Chondrocyte (in vitro differentiated cells): ENCODE measurements around the gene GSTM4. TPM values are rescaled to one million over a fixed set of nuclear protein-coding genes. Genes with fewer than 3 reads are reported as not detected.

Experiments used
- DNase-seq: peaks from one replicate; pipeline ENCODE4 v3.0.0; 2021; ENCODE audit warnings: mixed read lengths, low spot score
- H3K27ac Mint-ChIP-seq: one replicate; pipeline ENCODE4 v1.8.0; 2021; ENCODE audit warnings: mild to moderate bottlenecking, moderate library complexity, mixed read lengths; ENCODE audit not compliant: unreplicated experiment
- H3K27me3 Mint-ChIP-seq: 2 replicates; pipeline ENCODE4 v1.8.0; 2021; ENCODE audit warnings: low read depth, mixed read lengths
- H3K36me3 Mint-ChIP-seq: 2 replicates; pipeline ENCODE4 v1.8.0; 2021; ENCODE audit warnings: low read depth, mixed read lengths
- H3K4me1 Mint-ChIP-seq: 2 replicates; pipeline ENCODE4 v1.8.0; 2021; ENCODE audit warnings: low read depth, mild to moderate bottlenecking, mixed read lengths
- H3K4me3 Mint-ChIP-seq: one replicate; pipeline ENCODE4 v1.8.0; 2021; ENCODE audit warnings: mild to moderate bottlenecking, moderate library complexity, mixed read lengths; ENCODE audit not compliant: unreplicated experiment
- H3K9me3 Mint-ChIP-seq: 2 replicates; pipeline ENCODE4 v1.8.0; 2021; ENCODE audit warnings: low read depth, mixed read lengths
- total RNA-seq: library from RNA; stranded (reverse); gene quantifications from 3 replicates; pipeline ENCODE4 v1.2.1, GENCODE V29; 2021
- TF ChIP-seq, protein P1 (sequence below): fragments of 200-600 bp; sonication (generic); IDR thresholded peaks from 2 replicates; pipeline ENCODE4 v1.5.0; 2021; ENCODE audit warnings: antibody characterized with exemption, mild to moderate bottlenecking, moderate library complexity

Gene GSTM4
- total RNA-seq, 1 donor from 2014 or later, result 14.5 TPM

DNA sequence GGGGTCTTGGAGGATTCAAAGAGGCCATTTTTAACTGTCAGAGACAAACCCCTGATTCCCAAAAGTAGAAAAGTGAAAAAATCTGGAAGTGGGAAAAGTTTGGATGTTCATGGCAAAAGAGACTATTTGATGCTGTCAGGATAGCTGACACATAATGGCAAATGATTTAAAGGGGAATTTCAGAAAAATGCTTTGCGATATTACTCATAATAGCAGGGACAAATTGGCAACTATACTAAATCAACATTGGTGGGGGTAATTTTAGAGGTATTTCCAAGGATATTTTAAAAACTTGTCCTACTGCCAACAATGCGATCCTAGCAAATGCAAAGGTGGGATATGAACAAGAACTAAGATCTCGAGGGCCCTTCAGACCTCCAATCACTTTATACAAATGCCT is 5.3 kb upstream of the GSTM4 start:
- Mint-ChIP-seq H3K36me3 (no peaks in the 10 kb centered on the region), H3K4me1 (peaks cover 26% of the 10 kb centered on the region), H3K27me3 (no peaks in the 10 kb centered on the region), H3K4me3 (no peak overlapping the region), H3K9me3 (peaks cover 8% of the 10 kb centered on the region), H3K27ac (peak overlapping the region; percentile 61)
- no peak for DNase-seq
- TF ChIP-seq, protein P1, sequence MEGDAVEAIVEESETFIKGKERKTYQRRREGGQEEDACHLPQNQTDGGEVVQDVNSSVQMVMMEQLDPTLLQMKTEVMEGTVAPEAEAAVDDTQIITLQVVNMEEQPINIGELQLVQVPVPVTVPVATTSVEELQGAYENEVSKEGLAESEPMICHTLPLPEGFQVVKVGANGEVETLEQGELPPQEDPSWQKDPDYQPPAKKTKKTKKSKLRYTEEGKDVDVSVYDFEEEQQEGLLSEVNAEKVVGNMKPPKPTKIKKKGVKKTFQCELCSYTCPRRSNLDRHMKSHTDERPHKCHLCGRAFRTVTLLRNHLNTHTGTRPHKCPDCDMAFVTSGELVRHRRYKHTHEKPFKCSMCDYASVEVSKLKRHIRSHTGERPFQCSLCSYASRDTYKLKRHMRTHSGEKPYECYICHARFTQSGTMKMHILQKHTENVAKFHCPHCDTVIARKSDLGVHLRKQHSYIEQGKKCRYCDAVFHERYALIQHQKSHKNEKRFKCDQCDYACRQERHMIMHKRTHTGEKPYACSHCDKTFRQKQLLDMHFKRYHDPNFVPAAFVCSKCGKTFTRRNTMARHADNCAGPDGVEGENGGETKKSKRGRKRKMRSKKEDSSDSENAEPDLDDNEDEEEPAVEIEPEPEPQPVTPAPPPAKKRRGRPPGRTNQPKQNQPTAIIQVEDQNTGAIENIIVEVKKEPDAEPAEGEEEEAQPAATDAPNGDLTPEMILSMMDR, result no peak

- TF ChIP-seq, protein P1, result no peak
- H3K27ac Mint-ChIP-seq, result no peak overlapping the region
- H3K4me3 Mint-ChIP-seq, result no peak overlapping the region
- no peaks in the 10 kb centered on the region for H3K27me3 Mint-ChIP-seq
- H3K9me3 Mint-ChIP-seq, result no peaks in the 10 kb centered on the region
- H3K36me3 Mint-ChIP-seq, result no peaks in the 10 kb centered on the region
- peaks cover 35% of the 10 kb centered on the region for H3K4me1 Mint-ChIP-seq
- no peak for DNase-seq
These were observed 3.5 kb upstream of the GSTM4 start for GRCh38 chr1:109652402-109652801.

GRCh38 chr1:109653306-109653705 is 2.6 kb upstream of the GSTM4 start:
- TF ChIP-seq, protein P1, result no peak
- Mint-ChIP-seq H3K27ac (no peak overlapping the region), H3K4me3 (no peak overlapping the region), H3K9me3 (no peaks in the 10 kb centered on the region), H3K27me3 (no peaks in the 10 kb centered on the region), H3K4me1 (peaks cover 35% of the 10 kb centered on the region), H3K36me3 (no peaks in the 10 kb centered on the region)
- no peak for DNase-seq

- Mint-ChIP-seq H3K4me3 (no peak overlapping the region), H3K27me3 (no peaks in the 10 kb centered on the region), H3K27ac (no peak overlapping the region), H3K9me3 (no peaks in the 10 kb centered on the region), H3K36me3 (no peaks in the 10 kb centered on the region), H3K4me1 (peaks cover 39% of the 10 kb centered on the region)
- TF ChIP-seq, protein P1, result no peak
- peak; percentile 64 for DNase-seq
These were observed 1.4 kb upstream of the GSTM4 start for GRCh38 chr1:109654519-109654918.

GRCh38 chr1:109657395-109657794 is 1.5 kb downstream of the GSTM4 start:
- H3K4me3 Mint-ChIP-seq, result no peak overlapping the region
- H3K27ac Mint-ChIP-seq, result no peak overlapping the region
- peak; percentile 53 for DNase-seq
- peaks cover 1% of the 10 kb centered on the region for H3K36me3 Mint-ChIP-seq
- peaks cover 23% of the 10 kb centered on the region for H3K4me1 Mint-ChIP-seq
- H3K27me3 Mint-ChIP-seq, result no peaks in the 10 kb centered on the region
- no peaks in the 10 kb centered on the region for H3K9me3 Mint-ChIP-seq
- TF ChIP-seq, protein P1, result no peak
